22Rv1 (cell line): Measurements from ENCODE around the gene ADAMTSL2.

Source experiments
- CTCF ChIP-seq: fragments of 450-650 bp; IDR thresholded peaks from 2 replicates; pipeline ENCODE4 v1.5.1; 2017; ENCODE audit warnings: mild to moderate bottlenecking
- ZFX ChIP-seq: fragments of 450-650 bp; IDR thresholded peaks from 2 replicates; pipeline ENCODE4 v1.6.1; 2017; ENCODE audit warnings: antibody characterized with exemption, borderline replicate concordance

- TF ChIP-seq CTCF (no peak), ZFX (no peak)
Measured at GRCh38 chr9:133581513-133582343, 47.2 kb downstream of the ADAMTSL2 start.
